DMS53 (cell line): Measurements from ENCODE around the gene TNFRSF4.

ENCODE experiments used
- DNase-seq: peaks from one replicate; lab custom pipeline; 2025; lab: John Stamatoyannopoulos, UW

Gene TNFRSF4

DNA sequence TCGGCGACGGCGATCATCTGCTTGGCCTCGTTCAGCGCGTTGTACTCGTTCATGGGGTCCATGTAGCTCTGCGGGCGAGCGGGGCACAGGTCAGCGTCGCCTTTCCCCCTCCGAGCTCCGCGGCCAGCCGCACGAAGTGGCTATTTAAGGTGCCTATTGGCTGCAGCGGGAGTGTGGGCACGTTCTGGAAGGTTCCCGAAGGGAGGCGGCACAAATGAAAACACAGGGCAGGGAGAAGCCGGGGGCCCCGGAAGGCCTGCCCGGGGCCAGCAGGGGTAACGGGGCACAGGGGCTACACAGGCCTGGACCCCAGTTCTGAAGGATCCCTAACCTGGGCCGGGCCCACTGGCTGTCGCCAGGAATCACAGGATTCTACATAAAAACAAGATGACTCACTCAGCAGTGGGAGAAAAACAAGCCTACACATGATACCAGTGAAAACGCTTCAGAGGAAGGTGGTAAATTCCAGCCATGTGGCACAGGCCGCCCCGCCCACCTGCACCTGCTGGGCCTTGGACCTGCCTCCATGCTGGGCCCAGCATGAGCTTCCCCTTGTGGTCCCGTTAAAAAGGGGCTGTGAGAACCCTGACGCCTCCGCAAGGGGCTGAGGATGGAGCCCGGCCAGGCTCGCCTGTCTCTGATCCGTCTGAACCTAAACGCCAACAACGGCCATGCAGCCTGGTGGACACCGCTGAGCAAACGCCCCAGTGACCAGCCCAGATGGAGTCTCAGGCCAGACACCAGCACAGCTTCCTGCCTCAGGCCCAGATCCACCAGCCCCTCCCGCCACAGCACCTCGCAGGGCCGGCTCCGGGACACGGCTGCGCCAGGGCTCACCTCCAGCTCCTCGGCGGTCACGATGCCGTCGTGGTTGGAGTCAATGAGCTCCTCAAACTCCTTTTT lies 3.9 kb upstream of the TNFRSF4 start:
- DNase-seq = peak; percentile 77

DNA sequence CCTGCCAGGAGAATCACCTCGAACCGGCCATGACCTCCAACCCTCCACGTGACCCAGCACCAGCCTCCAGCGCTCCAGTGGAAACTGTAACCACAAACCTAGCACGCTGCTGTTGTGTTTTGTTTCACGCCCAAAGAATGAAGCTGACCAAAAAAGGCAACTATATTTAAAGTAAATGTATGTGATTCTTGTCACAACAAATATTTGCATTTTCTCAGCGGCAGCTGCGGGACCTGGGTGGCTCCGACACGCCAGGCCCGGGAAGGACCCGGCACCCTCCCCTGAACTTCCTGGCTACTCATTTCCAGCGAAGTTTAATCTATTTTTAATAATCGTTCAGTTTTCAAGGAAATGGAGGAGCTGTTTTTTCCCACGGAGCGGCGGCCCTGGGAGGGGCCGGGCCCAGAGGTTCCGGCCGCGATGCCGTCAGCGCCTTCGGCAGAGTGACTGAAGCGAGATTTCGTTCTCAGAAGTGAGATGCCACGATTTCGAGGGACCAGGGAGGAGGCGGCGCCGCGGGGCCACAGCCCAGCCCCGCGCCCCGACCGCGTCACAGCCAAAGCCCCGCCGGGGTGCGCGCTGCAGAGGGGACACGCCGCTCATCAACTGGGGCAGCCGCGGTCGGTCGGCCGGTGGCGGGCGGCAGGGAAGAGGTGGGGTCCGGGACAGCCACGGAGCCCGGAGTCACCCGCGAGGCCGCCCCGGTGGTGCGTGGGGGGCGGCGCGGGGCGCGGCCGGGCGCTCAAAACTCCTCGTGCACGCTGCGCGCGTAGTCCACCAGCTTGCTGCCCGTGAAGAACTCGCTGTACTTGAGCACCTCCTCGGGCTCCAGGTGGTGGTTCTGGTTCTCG lies 3.0 kb upstream of the TNFRSF4 start:
- no peak for DNase-seq

DNA sequence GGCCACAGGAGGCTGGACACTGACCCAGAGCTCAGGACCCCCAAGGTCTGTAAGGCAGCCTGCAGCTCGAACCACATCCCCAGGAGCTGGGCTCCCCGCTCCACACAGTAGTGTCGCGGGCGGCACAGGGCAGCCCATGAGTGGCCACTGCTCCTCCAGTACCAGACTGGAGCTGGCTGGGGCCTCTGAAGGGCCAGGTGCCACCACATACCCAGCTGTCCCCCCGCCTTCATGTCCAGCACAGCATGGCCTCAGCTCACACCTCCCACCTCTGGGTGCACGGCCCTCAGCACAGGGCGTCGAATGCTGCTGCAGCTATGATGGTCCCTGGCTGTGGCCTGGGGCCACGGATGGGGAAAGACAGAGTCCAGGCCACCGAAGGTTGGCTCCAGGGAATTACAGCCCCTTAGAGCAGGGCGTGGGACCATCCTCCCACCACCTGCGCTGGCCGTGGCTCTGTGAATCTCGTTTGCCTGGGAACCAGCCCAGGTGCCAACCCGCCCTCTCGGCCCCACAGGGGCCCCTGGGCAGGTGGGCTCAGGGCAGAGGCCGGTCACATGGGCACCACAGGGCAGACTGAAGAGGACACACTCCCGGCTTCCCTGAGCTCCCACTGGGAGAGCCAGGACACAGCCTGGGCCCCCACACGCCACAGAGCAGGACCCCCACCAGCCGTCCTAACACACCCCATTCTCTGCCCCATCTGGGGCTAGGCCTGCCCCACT lies 2.1 kb upstream of the TNFRSF4 start:
- no peak for DNase-seq

DNA sequence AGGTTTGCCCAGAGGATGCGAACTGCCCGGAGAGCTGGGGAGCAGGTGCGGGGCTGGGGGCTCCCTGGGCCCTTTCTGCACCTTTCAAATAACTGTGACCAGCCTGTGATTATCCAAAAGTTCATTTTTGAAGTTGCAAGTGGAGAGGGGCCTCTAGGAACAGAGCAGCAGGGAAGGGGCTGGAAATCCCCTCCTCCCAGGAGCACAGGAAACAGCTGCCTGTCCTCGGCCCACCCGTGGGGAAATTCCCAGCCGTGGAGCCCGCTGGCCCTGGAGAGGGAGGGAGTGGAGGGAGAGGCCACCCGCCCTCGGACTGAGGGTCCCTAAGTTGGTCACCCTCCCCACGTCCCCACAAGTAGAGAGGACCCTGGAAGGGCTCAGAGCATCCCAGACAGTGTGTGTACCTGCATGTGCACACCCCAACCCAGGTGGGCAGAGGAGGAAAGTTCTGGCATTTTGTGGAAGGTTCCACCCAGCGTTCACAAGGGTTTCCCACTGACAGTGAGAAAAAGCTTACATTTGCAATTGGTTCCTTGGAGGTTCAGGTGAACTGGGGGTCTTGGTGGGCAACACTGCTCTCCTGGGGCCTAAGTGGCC lies 1.2 kb upstream of the TNFRSF4 start:
- DNase-seq = no peak

DNA sequence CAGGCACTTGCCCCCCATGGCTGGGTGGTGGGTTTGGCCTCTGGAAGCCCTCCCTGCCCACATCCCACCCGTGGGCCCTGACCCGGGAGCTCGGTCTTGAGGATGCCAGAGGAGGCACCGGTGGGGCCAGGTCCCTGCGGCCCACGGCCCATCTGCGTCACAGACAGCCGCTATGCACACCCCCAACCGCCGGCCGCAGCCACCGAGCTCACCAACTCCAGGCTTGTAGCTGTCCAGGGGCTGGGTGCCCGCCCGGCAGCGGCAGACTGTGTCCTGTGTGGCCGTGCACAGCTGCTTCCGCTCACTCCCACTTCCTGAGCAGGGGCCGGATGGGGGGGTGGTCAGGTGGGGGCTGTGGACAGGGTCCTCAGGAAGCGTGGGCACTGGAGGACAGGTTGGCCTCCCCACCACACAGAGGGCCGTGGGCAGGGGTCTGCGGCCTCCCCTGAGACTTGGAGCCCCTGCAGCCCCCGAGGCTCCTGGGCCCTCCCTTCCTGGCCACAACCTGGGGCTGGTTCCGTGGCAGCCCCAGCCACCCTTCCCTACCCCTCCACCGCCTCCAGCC lies 1.1 kb downstream of the TNFRSF4 start:
- DNase-seq = peak; percentile 66

DNA sequence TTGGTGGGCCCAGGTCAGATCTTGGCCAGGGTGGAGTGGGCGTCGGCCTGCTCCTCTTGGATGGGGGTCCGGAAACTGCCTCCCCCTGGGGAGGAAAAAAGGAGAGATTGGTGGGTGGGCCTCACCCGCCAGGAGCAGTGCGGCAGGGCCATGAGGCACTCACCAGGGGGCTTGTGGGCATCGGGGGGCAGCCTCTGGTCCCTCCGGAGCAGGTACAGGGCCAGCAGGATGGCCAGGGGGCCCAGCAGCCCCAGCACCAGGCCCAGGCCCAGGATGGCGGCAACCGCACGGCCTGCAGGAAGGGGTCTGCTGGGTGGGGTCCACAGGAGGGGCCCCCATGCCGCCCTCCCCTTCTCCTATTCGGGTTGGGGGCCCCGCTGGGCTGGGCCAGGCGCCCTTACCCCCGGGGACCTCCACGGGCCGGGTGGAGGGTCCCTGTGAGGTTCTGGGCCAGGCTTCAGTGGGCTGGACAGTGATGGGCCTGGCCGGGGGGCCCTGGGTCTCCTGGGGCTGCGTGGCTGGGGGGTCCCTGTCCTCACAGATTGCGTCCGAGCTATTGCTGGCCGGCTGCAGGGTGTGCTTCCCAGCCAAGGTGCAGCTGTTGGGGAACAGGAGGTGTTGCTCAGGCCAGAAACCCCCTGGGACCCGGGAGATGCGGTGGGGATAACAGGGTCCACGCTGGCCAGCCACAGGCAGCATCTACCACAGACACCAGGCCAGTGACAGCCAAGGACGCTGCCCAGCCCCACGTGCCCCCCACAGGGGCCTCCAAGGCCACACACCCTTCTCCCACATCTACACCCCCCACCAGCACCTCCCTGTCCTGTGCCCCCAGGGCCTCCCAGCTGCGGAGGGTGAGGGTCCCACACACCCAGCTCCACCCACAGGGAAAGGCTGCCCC lies 2.2 kb downstream of the TNFRSF4 start:
- DNase-seq = no peak

DNA sequence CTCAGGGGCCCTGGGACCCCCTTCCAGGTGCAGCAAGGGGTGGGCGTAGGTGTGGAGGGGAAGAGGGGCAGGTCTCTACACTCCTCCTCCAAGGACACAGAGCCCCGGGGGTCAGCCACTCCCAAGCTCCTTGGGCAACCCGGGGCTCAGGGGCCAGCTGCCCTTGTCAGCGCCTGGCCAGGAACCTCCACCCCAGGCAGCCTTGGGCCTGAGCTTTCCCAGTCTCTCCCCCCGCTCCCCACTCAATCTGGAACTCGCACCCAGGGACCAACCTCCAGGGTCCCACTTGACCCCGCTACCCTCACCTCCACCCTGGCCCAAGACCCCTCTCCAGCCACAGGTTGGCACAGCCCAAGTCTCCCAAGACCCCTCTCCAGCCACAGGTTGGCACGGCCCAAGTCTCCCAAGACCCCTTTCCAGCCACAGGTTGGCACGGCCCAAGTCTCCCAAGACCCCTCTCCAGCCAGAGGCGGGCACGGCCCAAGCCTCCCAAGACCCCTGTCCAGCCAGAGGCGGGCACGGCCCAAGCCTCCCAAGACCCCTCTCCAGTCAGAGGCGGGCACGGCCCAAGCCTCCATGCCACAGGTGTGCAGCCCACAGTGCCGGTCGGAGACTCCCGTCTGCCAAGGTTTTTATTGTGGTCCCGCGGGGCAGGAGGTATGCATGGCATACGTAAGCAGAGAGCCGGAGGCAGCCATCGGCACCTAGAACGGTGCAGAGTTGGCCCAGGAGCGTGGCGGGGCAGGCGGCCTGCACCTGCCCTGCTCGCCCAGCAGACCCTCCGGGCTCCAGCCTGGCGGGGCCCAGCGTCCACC lies 3.0 kb downstream of the TNFRSF4 start:
- no peak for DNase-seq

DNA sequence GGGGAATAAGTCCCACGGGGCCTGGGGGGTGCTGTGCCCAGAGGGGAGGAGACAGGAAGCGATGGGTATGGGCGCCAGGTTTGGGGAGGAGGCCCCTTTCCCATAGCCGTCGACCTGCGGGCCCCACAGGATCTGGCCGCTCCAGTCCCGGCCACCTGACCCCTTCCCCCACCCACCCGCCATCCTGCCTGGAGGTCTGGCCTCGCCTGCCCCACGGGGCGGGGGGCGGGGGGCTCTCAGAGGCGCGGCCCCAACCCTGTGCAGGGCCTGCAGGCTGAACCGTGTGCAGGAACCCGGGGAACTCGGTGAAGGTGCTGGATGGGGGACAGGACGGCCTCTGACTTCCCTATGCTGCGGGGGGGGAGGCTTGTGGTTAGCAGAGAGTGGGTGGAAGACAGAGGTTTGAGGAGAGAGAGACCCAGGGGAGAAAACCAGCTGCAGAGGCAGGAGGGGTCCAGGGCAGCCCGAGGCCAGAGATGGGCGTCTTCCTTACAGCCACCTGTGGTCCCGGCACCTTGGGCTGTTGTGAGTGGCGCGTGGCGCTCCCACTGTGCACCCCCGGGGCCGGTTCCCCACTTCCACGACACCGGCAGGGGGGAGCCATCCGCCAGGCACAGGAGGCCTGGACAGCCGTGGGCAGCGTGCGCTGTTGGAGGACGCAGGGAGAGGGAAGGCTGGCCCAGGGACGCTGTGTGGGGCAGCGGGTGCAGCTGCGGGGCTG lies 5.1 kb downstream of the TNFRSF4 start:
- peak; percentile 42 for DNase-seq

DNA sequence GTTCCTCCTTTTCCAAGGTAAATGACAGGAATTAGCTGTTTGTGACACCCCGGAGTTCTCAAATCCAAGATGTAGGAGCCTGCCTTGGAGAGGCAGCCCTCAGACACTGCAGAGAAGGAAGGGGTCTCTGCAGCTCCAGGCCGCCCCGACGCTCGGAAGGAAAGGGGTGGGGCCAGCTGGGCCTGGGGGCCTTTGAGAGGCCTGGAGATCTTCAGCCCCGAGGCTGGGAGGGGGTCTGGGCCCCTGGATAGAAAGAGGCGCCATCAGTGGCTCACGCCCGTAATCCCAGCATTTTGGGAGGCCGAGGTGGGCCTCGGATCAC lies 6.4 kb downstream of the TNFRSF4 start:
- DNase-seq = peak; percentile 39

DNA sequence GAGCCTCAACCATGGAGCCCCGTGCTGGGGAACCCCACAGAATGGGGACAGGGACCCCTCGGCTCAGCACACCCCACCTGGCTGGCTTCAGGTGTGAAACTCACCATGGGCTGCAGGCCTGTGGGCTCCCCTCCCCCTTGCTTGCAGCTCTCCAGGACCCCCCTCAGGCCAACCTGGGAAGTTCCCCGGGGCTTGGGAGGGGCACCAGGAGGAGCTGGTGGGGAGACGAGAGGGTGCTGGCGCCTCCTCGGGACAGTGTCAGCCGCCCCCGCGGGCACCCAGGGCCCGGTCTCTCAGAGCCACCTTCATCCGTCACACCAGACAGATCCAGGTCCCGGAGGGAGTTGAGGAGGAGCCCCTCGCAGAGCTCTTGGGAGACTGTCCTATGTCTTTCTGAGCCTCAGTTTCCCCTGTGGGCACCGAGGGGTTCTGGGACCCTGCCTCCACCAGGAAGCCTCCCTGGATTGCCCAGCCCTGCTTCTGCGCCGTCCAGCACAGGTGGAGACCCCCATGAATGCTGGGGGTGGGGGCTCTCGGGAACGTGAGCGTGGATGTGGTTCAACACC lies 6.9 kb downstream of the TNFRSF4 start:
- peak; percentile 37 for DNase-seq

DNA sequence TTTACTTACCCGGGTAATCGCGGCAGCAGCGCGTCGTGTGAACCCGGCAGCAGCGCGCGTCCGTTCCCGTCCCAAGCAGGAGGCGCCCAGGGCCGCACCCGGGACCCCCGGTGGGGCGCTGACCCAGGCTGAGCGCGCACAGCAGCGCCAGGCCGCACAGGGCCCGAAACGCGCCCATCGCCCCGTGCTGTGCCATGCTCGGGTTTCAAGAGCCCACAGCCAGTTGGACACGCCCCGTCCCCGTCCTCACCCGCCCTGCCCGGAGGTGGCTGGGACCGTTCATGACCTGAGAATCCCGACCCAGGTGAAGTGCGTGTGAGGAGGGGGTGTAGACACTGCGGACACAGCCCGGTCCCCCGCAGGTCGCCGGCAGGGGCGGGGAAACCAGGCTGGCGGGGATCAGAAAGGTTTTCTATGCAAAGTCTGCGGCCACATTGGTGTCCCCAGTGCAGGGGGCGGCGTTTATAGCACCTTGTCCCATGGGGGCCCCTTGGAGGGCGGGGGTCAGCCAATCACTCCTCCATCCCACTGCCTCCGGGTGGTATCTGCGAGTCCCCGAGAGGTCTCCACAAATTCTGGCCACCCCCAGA lies 7.5 kb downstream of the TNFRSF4 start, which contains the start of gene TNFRSF18:
Gene TNFRSF18, minus strand, starts transcription at position 217 of the 590 bp plus-strand sequence. Its CDS starts 21 bp downstream, at position 196.
- peak; percentile 77 for DNase-seq

DNA sequence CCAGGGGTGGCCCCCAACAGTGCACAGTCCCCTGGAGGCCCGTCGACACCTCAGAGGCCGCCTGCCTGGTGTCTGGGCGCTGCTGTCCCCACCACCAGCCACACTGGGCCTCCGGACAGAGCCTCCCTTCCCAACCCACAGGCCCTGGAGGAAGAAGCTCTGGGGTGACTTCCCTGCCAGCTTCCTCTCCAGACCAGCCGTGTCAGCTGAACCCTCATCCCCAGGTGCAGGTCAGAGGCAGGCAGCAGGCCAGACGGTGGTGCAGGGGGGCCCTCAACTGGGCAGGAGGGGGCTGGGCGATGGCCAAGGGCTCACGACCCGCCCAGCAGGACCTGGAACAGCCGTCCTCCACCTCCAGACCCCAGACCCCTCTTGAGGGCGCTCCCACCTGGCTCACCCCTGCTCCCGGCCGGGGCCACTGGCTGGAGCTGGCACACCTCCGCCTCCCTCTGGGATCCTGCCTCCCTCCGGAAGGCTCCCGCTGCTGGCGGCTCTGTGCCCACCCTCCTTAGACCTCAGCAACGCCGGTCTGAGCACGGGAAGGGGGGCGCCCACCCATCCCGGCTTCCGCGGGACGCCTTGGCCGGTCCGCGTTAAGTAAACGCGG lies 8.1 kb downstream of the TNFRSF4 start:
- DNase-seq = peak; percentile 32

DNA sequence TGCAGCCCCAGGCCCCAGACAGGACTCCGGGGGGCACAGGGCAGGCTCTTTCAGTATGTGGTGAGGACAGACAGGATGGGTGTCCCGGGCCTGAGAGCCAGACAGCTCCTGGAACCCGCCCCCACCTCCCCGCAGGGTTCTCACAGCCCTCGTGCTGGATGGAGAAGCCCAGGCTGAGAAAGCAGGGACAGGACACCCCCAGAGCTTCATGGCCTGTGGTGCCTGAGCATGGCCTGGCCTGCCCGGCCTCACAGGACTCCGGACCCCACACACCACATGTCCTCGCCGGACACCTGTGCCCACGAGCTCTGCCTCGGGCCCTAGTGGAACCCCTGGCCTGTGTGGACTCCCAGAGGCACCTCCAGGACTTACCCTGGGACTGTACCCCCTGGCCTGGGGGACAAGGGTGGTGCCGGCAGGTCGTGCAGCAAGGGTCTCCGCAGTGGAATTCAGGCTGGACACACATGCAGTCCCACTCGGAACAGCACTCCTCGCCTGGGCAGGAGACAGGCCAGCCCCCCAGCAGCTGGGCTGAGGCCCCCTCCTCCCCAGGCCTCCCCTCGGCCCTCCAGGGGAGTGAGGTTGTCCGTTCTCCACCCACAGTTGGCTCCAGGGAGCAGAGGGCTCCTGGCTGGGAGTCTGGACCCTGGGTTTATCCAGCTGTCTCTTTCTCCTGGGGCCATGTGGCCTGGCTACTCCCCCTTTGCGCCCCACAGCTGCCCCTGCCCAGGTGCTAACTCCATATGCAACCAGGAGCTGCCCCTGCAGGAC lies 8.8 kb downstream of the TNFRSF4 start:
- no peak for DNase-seq

DNA sequence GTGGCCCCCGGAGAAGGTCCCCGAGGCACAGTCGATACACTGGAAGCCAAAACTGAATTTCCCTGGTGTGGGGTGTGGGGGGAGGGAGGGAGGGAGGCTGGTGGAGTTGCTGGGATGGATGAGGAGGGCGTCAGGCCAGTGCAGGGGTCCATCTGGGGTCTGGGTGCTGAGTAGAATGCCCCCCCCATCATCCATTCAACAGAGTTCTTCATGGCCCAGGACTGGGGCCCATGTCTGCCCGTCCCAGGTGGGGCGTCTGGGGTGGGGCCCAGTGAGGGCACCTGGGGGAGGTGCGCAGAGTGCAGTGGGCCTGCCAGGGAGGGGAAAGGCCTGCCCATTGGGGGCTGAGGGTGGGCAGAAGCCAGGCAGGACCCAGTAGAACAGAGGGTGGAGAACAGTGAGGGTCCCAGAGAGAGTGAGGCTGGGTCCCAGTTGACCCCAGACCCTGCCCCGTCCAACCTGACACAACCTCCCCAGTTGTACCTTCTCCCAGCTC lies 9.5 kb downstream of the TNFRSF4 start:
- no peak for DNase-seq

DNA sequence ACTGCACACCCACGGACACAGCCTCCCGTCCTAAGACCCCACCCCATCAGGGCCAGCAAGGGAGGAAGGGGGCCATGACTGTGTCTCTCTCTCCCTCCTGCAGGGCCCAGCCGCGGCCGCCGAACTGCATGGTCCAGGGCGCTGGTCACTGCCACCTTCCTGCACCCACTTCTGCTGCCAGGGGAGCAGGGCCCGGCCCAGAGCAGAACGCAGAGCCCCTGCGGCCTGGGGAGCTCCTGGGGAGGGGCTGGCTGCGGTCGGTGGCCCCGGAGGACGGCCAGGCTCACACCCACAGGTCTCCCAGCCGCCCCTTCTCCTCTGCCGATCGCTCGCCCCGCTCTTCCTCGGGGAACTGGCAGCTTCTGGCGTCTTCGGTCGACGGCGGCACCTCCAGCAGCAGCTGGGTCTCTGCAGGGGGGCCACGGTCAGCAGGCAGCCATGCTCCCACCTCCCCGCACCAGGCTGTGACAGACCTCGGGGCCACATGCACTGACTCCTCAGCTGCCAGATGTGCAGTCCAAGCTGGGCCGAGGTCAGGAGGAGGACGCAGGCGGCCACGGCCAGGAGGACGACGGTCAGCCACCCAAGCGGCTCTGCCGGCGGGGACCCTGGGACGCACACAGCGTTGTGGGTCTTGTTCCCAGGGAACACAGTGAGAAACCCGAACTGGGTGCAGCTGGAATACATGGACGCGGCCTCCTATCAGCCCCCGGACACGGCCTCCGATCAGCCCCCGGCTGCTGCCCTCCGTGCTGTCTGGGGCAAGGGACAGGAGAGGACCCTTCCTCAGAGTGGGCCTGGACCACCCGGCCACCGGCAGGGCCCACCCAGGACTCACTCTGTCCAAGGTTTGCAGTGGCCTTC lies 10.2 kb downstream of the TNFRSF4 start:
- DNase-seq = no peak
